WTC11 (cell line): ENCODE measurements around the gene LMBR1. TPM values are rescaled to one million over a fixed set of nuclear protein-coding genes. Genes with fewer than 3 reads are reported as not detected.
"Not testable (repeated sequence)": the region's sequence is repeated elsewhere in the genome, so short reads cannot be mapped to it uniquely, and the experiment has no call there.

ENCODE experiments used
- ATAC-seq: fragments of 200-7000 bp; cut with Tn5 transposase; 2 replicates; pipeline ENCODE4 v1.10.0; 2021; ENCODE audit warnings: mild to moderate bottlenecking, moderate library complexity
- CTCF ChIA-PET: fragments of 300-600 bp; sonication (Branson Sonifier 250); formaldehyde crosslinking; loops from one replicate; lab custom pipeline; 2021; ENCODE audit warnings: antibody characterized with exemption; lab: Charles Lee
- POLR2A ChIA-PET: fragments of 350-600 bp; sonication (Branson Sonifier 250); formaldehyde crosslinking; loops from one replicate; lab custom pipeline; 2021; ENCODE audit warnings: antibody characterized with exemption; lab: Charles Lee
- DNase-seq: peaks from one replicate; pipeline ENCODE4 v3.0.0; 2021; ENCODE audit warnings: low spot score
- H3K27ac Mint-ChIP-seq: 2 replicates; pipeline ENCODE4 v1.8.0; 2021; ENCODE audit warnings: mixed read lengths
- H3K27me3 Mint-ChIP-seq: 2 replicates; pipeline ENCODE4 v1.8.0; 2021; ENCODE audit warnings: low read depth, mild to moderate bottlenecking, moderate library complexity, mixed read lengths
- H3K36me3 Mint-ChIP-seq: 2 replicates; pipeline ENCODE4 v1.8.0; 2021; ENCODE audit warnings: mixed read lengths
- H3K4me1 Mint-ChIP-seq: 2 replicates; pipeline ENCODE4 v1.8.0; 2022; ENCODE audit warnings: mixed read lengths
- H3K4me3 Mint-ChIP-seq: 2 replicates; pipeline ENCODE4 v1.8.0; 2021; ENCODE audit warnings: mild to moderate bottlenecking, moderate library complexity, mixed read lengths
- H3K9me3 Mint-ChIP-seq: 2 replicates; pipeline ENCODE4 v1.8.0; 2021; ENCODE audit warnings: mixed read lengths
- EMX1 ChIP-seq: fragments of 250-450 bp; sonication (Bioruptor Pico); IDR thresholded peaks from 2 replicates; pipeline ENCODE4 v1.8.0; 2021; ENCODE audit warnings: mild to moderate bottlenecking
- FOXP1 ChIP-seq: sonication (generic); formaldehyde crosslinking; IDR thresholded peaks from 2 replicates; pipeline ENCODE4 v1.8.0; 2022; ENCODE audit warnings: missing genetic modification reagents, mild to moderate bottlenecking, moderate library complexity, borderline replicate concordance
- MYBL2 ChIP-seq: sonication (generic); formaldehyde crosslinking; IDR thresholded peaks from 2 replicates; pipeline ENCODE4 v1.8.1; 2023; ENCODE audit warnings: mild to moderate bottlenecking, moderate library complexity, missing genetic modification reagents
- NFE2L1 ChIP-seq: sonication (generic); formaldehyde crosslinking; IDR thresholded peaks from 2 replicates; pipeline ENCODE4 v1.8.1; 2023; ENCODE audit warnings: missing genetic modification reagents
- NR1H2 ChIP-seq: sonication (generic); formaldehyde crosslinking; IDR thresholded peaks from 2 replicates; pipeline ENCODE4 v1.9.0; 2021; ENCODE audit warnings: mild to moderate bottlenecking, moderate library complexity, missing genetic modification reagents
- NR3C1 ChIP-seq: sonication (generic); formaldehyde crosslinking; conservative IDR thresholded peaks from 2 replicates; pipeline ENCODE4 v1.8.1; 2023; ENCODE audit warnings: low read depth, mild to moderate bottlenecking, missing genetic modification reagents
- PRRX2 ChIP-seq: fragments of 250-450 bp; sonication (Bioruptor Pico); IDR thresholded peaks from 2 replicates; pipeline ENCODE4 v1.8.0; 2021; ENCODE audit warnings: mild to moderate bottlenecking
- ZNF317 ChIP-seq: sonication (generic); formaldehyde crosslinking; IDR thresholded peaks from 2 replicates; pipeline ENCODE4 v1.8.1; 2023; ENCODE audit warnings: low read depth, mild to moderate bottlenecking, moderate library complexity, missing genetic modification reagents, borderline replicate concordance
- ZNF671 ChIP-seq: fragments of 250-450 bp; sonication (Bioruptor Pico); IDR thresholded peaks from 2 replicates; pipeline ENCODE4 v1.8.0; 2021; ENCODE audit warnings: mild to moderate bottlenecking
- total RNA-seq: library from RNA; stranded (reverse); gene quantifications from 3 replicates; pipeline ENCODE4 v1.2.3, GENCODE V29; 2021
- TF ChIP-seq, protein P1 (sequence below): sonication (generic); formaldehyde crosslinking; IDR thresholded peaks from 2 replicates; pipeline ENCODE4 v1.8.1; 2023; ENCODE audit warnings: mild to moderate bottlenecking, missing genetic modification reagents, moderate library complexity
- TF ChIP-seq, protein P2 (sequence below): sonication (generic); formaldehyde crosslinking; IDR thresholded peaks from 2 replicates; pipeline ENCODE4 v1.8.1; 2023; ENCODE audit warnings: mild to moderate bottlenecking, missing genetic modification reagents
- TF ChIP-seq, protein P3 (sequence below): fragments of 250-450 bp; sonication (Bioruptor Pico); conservative IDR thresholded peaks from 2 replicates; pipeline ENCODE4 v1.9.0; 2021; ENCODE audit warnings: mild to moderate bottlenecking
- TF ChIP-seq, protein P4 (sequence below): fragments of 250-450 bp; sonication (Bioruptor Pico); IDR thresholded peaks from 2 replicates; pipeline ENCODE4 v1.9.0; 2021; ENCODE audit warnings: mild to moderate bottlenecking
- TF ChIP-seq, protein P5 (sequence below): sonication (generic); formaldehyde crosslinking; IDR thresholded peaks from 2 replicates; pipeline ENCODE4 v1.8.1; 2023; ENCODE audit warnings: mild to moderate bottlenecking, missing genetic modification reagents
- TF ChIP-seq, protein P6 (sequence below): sonication (generic); formaldehyde crosslinking; IDR thresholded peaks from 2 replicates; pipeline ENCODE4 v1.8.0; 2022; ENCODE audit warnings: mild to moderate bottlenecking, missing genetic modification reagents
- TF ChIP-seq, protein P7 (sequence below): sonication (generic); formaldehyde crosslinking; IDR thresholded peaks from 2 replicates; pipeline ENCODE4 v1.8.1; 2022; ENCODE audit warnings: mild to moderate bottlenecking, moderate library complexity, missing genetic modification reagents
- TF ChIP-seq, protein P8 (sequence below): fragments of 250-450 bp; sonication (Bioruptor Pico); IDR thresholded peaks from 2 replicates; pipeline ENCODE4 v1.8.0; 2021; ENCODE audit warnings: mild to moderate bottlenecking
- TF ChIP-seq, protein P9 (sequence below): sonication (generic); formaldehyde crosslinking; conservative IDR thresholded peaks from 2 replicates; pipeline ENCODE4 v1.8.1; 2022; ENCODE audit warnings: mild to moderate bottlenecking, missing genetic modification reagents
- TF ChIP-seq, protein P10 (sequence below): fragments of 250-450 bp; sonication (Bioruptor Pico); IDR thresholded peaks from 2 replicates; pipeline ENCODE4 v2.1.2; 2022; ENCODE audit warnings: mild to moderate bottlenecking, moderate library complexity

LMBR1 gene
- total RNA-seq, 1 experiment from 2014 or later, result 55.6 TPM

DNA sequence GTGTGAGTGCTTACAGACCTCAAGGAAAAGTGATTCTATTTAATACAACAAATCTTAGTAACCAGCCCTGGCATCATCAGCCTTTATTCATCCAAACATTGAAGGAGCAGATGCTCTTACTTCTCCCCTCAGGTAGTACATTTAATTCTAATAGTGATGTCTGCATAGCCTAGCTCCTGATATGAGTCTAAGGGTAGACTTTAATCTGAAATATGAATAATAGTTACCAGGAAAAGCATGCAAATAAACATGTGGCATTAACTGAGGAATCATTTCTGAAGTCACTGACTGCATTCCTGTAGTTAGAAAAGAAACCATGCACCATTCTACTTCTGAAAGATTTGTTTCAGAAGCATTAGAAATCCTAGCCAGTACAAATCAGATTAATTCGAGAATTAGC, 25.7 kb upstream of the LMBR1 start:
- DNase-seq (no peak), ATAC-seq (no peak)
- H3K36me3 Mint-ChIP-seq, result peaks cover 12% of the 10 kb centered on the region
- H3K9me3 Mint-ChIP-seq, result peaks cover 26% of the 10 kb centered on the region
- H3K27me3 Mint-ChIP-seq, result no peaks in the 10 kb centered on the region
- ChIA-PET POLR2A (no interaction called here), CTCF (no interaction called here)
- H3K27ac Mint-ChIP-seq, result no peak overlapping the region
- H3K4me3 Mint-ChIP-seq, result no peak overlapping the region
- TF ChIP-seq NFE2L1 (CRISPR knock-in tag), result no peak
- TF ChIP-seq, protein P1, sequence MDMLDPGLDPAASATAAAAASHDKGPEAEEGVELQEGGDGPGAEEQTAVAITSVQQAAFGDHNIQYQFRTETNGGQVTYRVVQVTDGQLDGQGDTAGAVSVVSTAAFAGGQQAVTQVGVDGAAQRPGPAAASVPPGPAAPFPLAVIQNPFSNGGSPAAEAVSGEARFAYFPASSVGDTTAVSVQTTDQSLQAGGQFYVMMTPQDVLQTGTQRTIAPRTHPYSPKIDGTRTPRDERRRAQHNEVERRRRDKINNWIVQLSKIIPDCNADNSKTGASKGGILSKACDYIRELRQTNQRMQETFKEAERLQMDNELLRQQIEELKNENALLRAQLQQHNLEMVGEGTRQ, result no peak
- no peak for TF ChIP-seq EMX1 (CRISPR knock-in tag)
- TF ChIP-seq NR1H2 (CRISPR knock-in tag), result no peak
- TF ChIP-seq MYBL2 (CRISPR knock-in tag), result no peak
- TF ChIP-seq, protein P2, sequence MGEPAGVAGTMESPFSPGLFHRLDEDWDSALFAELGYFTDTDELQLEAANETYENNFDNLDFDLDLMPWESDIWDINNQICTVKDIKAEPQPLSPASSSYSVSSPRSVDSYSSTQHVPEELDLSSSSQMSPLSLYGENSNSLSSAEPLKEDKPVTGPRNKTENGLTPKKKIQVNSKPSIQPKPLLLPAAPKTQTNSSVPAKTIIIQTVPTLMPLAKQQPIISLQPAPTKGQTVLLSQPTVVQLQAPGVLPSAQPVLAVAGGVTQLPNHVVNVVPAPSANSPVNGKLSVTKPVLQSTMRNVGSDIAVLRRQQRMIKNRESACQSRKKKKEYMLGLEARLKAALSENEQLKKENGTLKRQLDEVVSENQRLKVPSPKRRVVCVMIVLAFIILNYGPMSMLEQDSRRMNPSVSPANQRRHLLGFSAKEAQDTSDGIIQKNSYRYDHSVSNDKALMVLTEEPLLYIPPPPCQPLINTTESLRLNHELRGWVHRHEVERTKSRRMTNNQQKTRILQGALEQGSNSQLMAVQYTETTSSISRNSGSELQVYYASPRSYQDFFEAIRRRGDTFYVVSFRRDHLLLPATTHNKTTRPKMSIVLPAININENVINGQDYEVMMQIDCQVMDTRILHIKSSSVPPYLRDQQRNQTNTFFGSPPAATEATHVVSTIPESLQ (CRISPR knock-in tag), result no peak
- no peak for TF ChIP-seq ZNF317
- TF ChIP-seq, protein P3, sequence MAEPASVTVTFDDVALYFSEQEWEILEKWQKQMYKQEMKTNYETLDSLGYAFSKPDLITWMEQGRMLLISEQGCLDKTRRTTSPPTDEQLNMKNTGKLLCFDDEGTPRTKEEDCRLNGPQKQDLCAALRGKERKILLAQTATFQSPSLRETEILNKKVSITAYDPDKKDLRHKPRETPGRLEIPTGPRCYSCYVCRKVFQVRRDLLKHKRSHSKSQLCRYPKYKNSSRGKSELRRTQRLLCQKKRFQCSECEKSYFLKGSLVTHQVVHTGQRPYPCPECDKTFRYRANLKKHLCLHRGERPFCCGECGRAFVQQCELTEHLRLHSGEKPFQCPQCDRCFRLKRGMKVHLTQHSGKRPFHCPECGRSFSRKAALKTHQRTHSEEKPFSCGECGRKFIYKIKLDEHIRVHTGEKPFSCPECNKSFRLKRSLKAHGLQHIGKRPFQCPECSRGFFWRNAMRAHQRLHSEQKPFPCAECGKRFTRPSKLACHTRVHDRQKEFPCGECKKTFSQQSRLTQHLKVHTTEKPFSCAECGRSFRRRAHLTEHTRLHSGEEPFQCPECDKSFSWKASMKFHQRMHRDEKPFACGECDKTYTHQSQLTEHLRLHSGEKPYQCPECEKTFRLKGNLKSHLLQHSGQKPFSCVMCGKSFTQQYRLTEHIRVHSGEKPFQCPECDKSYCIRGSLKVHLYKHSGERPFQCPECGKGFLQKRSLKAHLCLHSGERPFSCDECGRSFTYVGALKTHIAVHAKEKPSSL (CRISPR knock-in tag), result no peak
- TF ChIP-seq, all 79 proteins: peak for 0
- H3K4me1 Mint-ChIP-seq, result no peaks in the 10 kb centered on the region

DNA sequence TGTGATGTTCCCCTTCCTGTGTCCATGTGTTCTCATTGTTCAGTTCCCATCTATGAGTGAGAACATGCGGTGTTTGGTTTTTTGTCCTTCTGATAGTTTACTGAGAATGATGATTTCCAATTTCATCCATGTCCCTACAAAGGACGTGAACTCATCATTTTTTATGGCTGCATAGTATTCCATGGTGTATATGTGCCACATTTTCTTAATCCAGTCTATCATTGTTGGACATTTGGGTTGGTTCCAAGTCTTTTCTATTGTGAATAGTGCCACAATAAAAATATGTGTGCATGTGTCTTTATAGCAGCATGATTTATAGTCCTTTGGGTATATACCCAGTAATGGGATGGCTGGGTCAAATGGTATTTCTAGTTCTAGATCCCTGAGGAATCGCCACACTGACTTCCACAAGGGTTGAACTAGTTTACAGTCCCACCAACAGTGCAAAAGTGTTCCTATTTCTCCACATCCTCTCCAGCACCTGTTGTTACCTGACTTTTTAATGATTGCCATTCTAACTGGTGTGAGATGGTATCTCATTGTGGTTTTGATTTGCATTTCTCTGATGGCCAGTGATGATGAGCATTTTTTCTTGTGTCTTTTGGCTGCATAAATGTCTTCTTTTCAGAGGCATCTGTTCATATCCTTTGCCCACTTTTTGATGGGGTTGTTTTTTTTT, 16.7 kb upstream of the LMBR1 start:
- DNase-seq, H3K4me1 Mint-ChIP-seq, POLR2A ChIA-PET, ATAC-seq, CTCF ChIA-PET, H3K36me3 Mint-ChIP-seq, H3K4me3 Mint-ChIP-seq, H3K27ac Mint-ChIP-seq: not testable (repeated sequence)
- Mint-ChIP-seq H3K27me3 (peaks cover 12% of the 10 kb centered on the region), H3K9me3 (peaks cover 16% of the 10 kb centered on the region)

DNA sequence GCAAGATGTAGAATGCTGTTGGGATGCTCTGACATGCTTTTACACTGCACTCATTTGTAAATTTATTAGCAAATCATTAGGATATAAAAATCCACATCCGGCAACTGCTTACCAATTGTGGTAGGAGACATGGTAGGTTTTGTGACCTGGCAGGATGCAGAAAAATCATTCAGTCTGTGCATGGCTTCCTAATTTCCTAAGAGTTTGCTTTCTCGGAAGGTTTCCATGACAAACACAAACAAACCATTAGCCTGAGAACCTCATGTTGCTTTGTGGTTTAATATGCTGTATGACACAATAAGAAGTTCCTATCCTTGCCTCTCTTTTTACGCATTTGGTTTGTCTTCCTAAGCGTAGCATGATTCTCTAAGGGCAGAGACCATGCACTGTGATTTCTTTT, 14.7 kb upstream of the LMBR1 start:
- CTCF ChIA-PET, result no interaction called here

More for the DNA sequence above, 14.7 kb upstream of the LMBR1 start:
- DNase-seq (no peak), ATAC-seq (no peak)
- Mint-ChIP-seq H3K9me3 (peaks cover 6% of the 10 kb centered on the region), H3K36me3 (no peaks in the 10 kb centered on the region), H3K4me1 (no peaks in the 10 kb centered on the region), H3K27ac (no peak overlapping the region), H3K27me3 (peaks cover 12% of the 10 kb centered on the region)
- POLR2A ChIA-PET, result no interaction called here
- TF ChIP-seq, protein P4, sequence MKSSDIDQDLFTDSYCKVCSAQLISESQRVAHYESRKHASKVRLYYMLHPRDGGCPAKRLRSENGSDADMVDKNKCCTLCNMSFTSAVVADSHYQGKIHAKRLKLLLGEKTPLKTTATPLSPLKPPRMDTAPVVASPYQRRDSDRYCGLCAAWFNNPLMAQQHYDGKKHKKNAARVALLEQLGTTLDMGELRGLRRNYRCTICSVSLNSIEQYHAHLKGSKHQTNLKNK (CRISPR knock-in tag), result no peak
- TF ChIP-seq, protein P5, sequence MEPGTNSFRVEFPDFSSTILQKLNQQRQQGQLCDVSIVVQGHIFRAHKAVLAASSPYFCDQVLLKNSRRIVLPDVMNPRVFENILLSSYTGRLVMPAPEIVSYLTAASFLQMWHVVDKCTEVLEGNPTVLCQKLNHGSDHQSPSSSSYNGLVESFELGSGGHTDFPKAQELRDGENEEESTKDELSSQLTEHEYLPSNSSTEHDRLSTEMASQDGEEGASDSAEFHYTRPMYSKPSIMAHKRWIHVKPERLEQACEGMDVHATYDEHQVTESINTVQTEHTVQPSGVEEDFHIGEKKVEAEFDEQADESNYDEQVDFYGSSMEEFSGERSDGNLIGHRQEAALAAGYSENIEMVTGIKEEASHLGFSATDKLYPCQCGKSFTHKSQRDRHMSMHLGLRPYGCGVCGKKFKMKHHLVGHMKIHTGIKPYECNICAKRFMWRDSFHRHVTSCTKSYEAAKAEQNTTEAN (CRISPR knock-in tag), result no peak
- TF ChIP-seq, protein P6, sequence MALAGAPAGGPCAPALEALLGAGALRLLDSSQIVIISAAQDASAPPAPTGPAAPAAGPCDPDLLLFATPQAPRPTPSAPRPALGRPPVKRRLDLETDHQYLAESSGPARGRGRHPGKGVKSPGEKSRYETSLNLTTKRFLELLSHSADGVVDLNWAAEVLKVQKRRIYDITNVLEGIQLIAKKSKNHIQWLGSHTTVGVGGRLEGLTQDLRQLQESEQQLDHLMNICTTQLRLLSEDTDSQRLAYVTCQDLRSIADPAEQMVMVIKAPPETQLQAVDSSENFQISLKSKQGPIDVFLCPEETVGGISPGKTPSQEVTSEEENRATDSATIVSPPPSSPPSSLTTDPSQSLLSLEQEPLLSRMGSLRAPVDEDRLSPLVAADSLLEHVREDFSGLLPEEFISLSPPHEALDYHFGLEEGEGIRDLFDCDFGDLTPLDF (CRISPR knock-in tag), result no peak
- TF ChIP-seq ZNF671 (no peak), NR3C1 (no peak), FOXP1 (CRISPR knock-in tag) (no peak), PRRX2 (no peak)
- TF ChIP-seq, protein P7, sequence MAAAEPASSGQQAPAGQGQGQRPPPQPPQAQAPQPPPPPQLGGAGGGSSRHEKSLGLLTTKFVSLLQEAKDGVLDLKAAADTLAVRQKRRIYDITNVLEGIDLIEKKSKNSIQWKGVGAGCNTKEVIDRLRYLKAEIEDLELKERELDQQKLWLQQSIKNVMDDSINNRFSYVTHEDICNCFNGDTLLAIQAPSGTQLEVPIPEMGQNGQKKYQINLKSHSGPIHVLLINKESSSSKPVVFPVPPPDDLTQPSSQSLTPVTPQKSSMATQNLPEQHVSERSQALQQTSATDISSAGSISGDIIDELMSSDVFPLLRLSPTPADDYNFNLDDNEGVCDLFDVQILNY, result no peak
- TF ChIP-seq, protein P8, sequence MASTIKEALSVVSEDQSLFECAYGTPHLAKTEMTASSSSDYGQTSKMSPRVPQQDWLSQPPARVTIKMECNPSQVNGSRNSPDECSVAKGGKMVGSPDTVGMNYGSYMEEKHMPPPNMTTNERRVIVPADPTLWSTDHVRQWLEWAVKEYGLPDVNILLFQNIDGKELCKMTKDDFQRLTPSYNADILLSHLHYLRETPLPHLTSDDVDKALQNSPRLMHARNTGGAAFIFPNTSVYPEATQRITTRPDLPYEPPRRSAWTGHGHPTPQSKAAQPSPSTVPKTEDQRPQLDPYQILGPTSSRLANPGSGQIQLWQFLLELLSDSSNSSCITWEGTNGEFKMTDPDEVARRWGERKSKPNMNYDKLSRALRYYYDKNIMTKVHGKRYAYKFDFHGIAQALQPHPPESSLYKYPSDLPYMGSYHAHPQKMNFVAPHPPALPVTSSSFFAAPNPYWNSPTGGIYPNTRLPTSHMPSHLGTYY (CRISPR knock-in tag), result no peak
- TF ChIP-seq, protein P9, sequence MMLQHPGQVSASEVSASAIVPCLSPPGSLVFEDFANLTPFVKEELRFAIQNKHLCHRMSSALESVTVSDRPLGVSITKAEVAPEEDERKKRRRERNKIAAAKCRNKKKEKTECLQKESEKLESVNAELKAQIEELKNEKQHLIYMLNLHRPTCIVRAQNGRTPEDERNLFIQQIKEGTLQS (CRISPR knock-in tag), result no peak
- TF ChIP-seq, protein P10, sequence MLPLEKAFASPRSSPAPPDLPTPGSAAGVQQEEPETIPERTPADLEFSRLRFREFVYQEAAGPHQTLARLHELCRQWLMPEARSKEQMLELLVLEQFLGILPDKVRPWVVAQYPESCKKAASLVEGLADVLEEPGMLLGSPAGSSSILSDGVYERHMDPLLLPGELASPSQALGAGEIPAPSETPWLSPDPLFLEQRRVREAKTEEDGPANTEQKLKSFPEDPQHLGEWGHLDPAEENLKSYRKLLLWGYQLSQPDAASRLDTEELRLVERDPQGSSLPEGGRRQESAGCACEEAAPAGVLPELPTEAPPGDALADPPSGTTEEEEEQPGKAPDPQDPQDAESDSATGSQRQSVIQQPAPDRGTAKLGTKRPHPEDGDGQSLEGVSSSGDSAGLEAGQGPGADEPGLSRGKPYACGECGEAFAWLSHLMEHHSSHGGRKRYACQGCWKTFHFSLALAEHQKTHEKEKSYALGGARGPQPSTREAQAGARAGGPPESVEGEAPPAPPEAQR (CRISPR knock-in tag), result no peak
- TF ChIP-seq, all 79 proteins: peak for 0
- H3K4me3 Mint-ChIP-seq, result no peak overlapping the region
